A549 (cell line): Measurements from ENCODE around the gene SNAP29.

ENCODE experiments used
- CTCF ChIP-seq: fragments of >200 bp; sonication (Bioruptor Twin); formaldehyde crosslinking; IDR thresholded peaks from 3 replicates; pipeline ENCODE4 v1.5.1; 2016
- JUN ChIP-seq, 2 experiments: fragments of >200 bp; sonication (Bioruptor Twin); formaldehyde crosslinking; IDR thresholded peaks; 2 replicates in 1 of 2; 3 replicates in 1 of 2; pipeline ENCODE4 v1.6.1; 2016 to 2017
- MAZ ChIP-seq: fragments of 150-350 bp; IDR thresholded peaks from 2 replicates; pipeline ENCODE4 v1.6.1; 2014; ENCODE audit warnings: antibody characterized with exemption, low read depth, low read length, borderline replicate concordance
- NR3C1 ChIP-seq: fragments of >200 bp; sonication (Bioruptor Twin); formaldehyde crosslinking; IDR thresholded peaks from 3 replicates; pipeline ENCODE4 v1.6.1; 2017
- PHF8 ChIP-seq: fragments of 200-600 bp; sonication (generic); IDR thresholded peaks from 2 replicates; pipeline ENCODE4 v1.6.1; 2016; ENCODE audit warnings: low read depth, mild to moderate bottlenecking, antibody characterized with exemption, moderate library complexity, borderline replicate concordance
- POLR2A ChIP-seq: IDR thresholded peaks from 2 replicates; pipeline ENCODE4 v1.6.1; 2012; ENCODE audit warnings: mild to moderate bottlenecking, low read length
- RAD21 ChIP-seq, 2 experiments: fragments of >200 bp in 1 of 2; sonication (Bioruptor Twin) in 1 of 2; formaldehyde crosslinking in 1 of 2; IDR thresholded peaks in 1 of 2; conservative IDR thresholded peaks in 1 of 2; 2 replicates in 1 of 2; 3 replicates in 1 of 2; pipeline ENCODE4 v1.6.1; 2012 to 2018; ENCODE audit warnings: inconsistent platforms in 1 of 2
- SMC3 ChIP-seq: fragments of >200 bp; sonication (Bioruptor Twin); formaldehyde crosslinking; IDR thresholded peaks from 3 replicates; pipeline ENCODE4 v1.6.1; 2018; ENCODE audit warnings: inconsistent platforms
- TF ChIP-seq, protein P1 (sequence below): fragments of 450-650 bp; IDR thresholded peaks from 2 replicates; pipeline ENCODE4 v1.6.1; 2014; ENCODE audit warnings: antibody characterized with exemption

DNA sequence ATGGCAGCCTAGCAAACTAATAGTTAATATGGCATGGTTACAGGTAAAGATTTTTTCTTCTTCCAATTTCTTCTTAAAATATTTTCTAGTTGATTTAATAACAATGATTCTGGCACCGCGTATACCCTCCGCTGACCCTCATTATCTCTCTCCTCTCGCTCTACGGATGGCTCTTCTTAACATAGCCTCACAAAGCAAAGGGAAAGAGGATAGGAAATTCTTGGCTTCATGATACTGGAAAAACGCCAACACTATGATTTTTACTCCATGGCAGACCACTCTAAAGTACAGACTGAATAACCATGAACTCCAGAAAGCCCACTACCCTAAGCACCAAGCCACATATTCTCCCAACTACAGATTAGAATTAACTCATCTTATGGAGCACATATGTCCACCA, 6.3 kb upstream of the SNAP29 start:
- TF ChIP-seq CTCF (no peak), SMC3 (no peak), JUN (IDR thresholded peaks at IDR 0.05) (no peak), RAD21 (conservative IDR thresholded peaks at IDR 0.05 in 1 of 2, IDR thresholded peaks at IDR 0.05 in 1 of 2) (no peak), PHF8 (no peak), MAZ (no peak), POLR2A (no peak), NR3C1 (no peak)
- TF ChIP-seq, protein P1, sequence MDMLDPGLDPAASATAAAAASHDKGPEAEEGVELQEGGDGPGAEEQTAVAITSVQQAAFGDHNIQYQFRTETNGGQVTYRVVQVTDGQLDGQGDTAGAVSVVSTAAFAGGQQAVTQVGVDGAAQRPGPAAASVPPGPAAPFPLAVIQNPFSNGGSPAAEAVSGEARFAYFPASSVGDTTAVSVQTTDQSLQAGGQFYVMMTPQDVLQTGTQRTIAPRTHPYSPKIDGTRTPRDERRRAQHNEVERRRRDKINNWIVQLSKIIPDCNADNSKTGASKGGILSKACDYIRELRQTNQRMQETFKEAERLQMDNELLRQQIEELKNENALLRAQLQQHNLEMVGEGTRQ, result no peak
